IMR-90 (cell line): ENCODE results near the gene RBM5.

ENCODE experiments used
- FOS ChIP-seq: fragments of 150-350 bp; IDR thresholded peaks from 2 replicates; pipeline ENCODE4 v1.6.1; 2016; ENCODE audit warnings: low read depth, low read length
- MXI1 ChIP-seq: IDR thresholded peaks from 2 replicates; pipeline ENCODE4 v1.6.1; 2012; ENCODE audit warnings: low read depth, mild to moderate bottlenecking, low read length, moderate library complexity, borderline replicate concordance
- NFE2L2 ChIP-seq: fragments of 150-350 bp; IDR thresholded peaks from 2 replicates; pipeline ENCODE4 v1.6.1; 2016; ENCODE audit warnings: low read depth, mild to moderate bottlenecking, low read length
- POLR2A ChIP-seq: IDR thresholded peaks from 2 replicates; pipeline ENCODE4 v1.6.1; 2012; ENCODE audit warnings: mild to moderate bottlenecking, low read depth, low read length
- RAD21 ChIP-seq: IDR thresholded peaks from 2 replicates; pipeline ENCODE4 v1.6.1; 2012; ENCODE audit warnings: low read length, improper control_type of control experiment
- SMC3 ChIP-seq: fragments of 150-350 bp; IDR thresholded peaks from 2 replicates; pipeline ENCODE4 v1.6.1; 2016; ENCODE audit warnings: low read depth, mild to moderate bottlenecking, antibody characterized with exemption, low read length, moderate library complexity
- TF ChIP-seq, protein P1 (sequence below): conservative IDR thresholded peaks from 2 replicates; pipeline ENCODE4 v1.5.1; 2012; ENCODE audit warnings: mild to moderate bottlenecking, low read depth, low read length, improper control_type of control experiment
- TF ChIP-seq, protein P2 (sequence below): fragments of 150-350 bp; IDR thresholded peaks from 2 replicates; pipeline ENCODE4 v1.6.1; 2017; ENCODE audit warnings: mild to moderate bottlenecking, antibody characterized with exemption, low read length, low read depth

DNA sequence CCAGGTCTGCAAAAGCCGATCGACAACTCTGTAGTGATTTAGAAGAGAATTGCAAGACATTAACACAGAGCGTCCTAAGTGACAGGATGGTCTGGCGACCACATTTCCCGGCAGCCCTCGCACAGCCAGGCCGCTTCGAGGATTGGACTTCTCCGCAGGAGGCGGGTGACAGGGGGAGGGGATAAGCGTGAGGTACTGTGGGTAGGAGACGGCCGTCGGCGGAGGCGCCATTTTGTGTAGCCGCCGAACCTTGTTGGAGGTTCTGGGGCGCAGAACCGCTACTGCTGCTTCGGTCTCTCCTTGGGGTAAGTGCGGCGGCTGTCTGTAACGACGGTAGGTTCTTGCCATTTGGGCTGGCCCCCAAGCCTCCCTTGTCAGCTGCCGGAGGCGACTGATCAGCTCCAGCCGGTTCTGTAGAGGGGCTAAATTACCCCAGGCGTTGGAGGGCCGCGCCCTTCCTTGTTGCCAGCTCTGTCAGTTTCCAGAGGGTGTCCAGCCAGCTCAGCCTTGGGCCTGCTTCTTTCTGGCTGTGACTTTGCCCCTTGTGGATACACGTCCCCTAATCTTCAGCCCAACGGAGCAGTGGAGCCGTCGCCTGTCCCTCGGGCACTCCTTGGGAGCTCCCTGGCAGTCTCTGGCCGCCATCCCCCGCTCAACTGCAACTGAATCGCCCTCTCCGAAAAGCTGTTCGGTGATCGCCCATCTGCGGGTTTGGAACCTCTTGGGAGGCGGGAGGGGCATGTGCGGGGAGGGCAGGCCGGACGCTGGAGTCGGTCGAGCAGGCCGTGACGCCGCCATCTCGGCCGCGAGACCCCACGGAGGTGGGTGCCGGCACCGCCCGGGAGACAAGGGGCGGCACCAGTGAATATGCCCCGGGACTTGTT lies at the start of gene RBM5:
- TF ChIP-seq, protein P1, sequence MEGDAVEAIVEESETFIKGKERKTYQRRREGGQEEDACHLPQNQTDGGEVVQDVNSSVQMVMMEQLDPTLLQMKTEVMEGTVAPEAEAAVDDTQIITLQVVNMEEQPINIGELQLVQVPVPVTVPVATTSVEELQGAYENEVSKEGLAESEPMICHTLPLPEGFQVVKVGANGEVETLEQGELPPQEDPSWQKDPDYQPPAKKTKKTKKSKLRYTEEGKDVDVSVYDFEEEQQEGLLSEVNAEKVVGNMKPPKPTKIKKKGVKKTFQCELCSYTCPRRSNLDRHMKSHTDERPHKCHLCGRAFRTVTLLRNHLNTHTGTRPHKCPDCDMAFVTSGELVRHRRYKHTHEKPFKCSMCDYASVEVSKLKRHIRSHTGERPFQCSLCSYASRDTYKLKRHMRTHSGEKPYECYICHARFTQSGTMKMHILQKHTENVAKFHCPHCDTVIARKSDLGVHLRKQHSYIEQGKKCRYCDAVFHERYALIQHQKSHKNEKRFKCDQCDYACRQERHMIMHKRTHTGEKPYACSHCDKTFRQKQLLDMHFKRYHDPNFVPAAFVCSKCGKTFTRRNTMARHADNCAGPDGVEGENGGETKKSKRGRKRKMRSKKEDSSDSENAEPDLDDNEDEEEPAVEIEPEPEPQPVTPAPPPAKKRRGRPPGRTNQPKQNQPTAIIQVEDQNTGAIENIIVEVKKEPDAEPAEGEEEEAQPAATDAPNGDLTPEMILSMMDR: no peak
- TF ChIP-seq FOS: no peak
- no peak for TF ChIP-seq RAD21
- TF ChIP-seq POLR2A: peak; percentile 83
- no peak for TF ChIP-seq NFE2L2
- no peak for TF ChIP-seq SMC3
- TF ChIP-seq, protein P2, sequence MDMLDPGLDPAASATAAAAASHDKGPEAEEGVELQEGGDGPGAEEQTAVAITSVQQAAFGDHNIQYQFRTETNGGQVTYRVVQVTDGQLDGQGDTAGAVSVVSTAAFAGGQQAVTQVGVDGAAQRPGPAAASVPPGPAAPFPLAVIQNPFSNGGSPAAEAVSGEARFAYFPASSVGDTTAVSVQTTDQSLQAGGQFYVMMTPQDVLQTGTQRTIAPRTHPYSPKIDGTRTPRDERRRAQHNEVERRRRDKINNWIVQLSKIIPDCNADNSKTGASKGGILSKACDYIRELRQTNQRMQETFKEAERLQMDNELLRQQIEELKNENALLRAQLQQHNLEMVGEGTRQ: no peak
- peak; percentile 39; the same call in 1 of the 2 replicates for TF ChIP-seq MXI1
